BJ (cell line): ENCODE data around the gene TSPAN6. TPM values are rescaled to one million over a fixed set of nuclear protein-coding genes. Genes with fewer than 3 reads are reported as not detected.

Experiments used
- CTCF ChIA-PET: fragments of 350-600 bp; formaldehyde crosslinking; extraction: SDS; loops from one replicate; lab custom pipeline; 2021; ENCODE audit warnings: antibody characterized with exemption, inconsistent platforms; lab: Yijun Ruan, JAX
- POLR2A ChIA-PET: fragments of 300-600 bp; sonication (Branson Sonifier 250); formaldehyde crosslinking; extraction: SDS; loops from one replicate; lab custom pipeline; 2021; ENCODE audit warnings: antibody characterized with exemption; lab: Charles Lee
- DNase-seq: peaks from one replicate; pipeline ENCODE4 v3.0.0-alpha.2; 2011; ENCODE audit warnings: low read depth
- H3K27me3 ChIP-seq: 2 replicates; pipeline ENCODE4 v1.6.0; 2011; ENCODE audit warnings: low read length; ENCODE audit not compliant: control insufficient read depth, insufficient read depth
- H3K36me3 ChIP-seq: 2 replicates; pipeline ENCODE4 v1.5.1; 2011; ENCODE audit warnings: low read length; ENCODE audit not compliant: control insufficient read depth, insufficient read depth
- H3K4me3 ChIP-seq: 2 replicates; pipeline ENCODE4 v1.5.1; 2011; ENCODE audit warnings: low read depth, mild to moderate bottlenecking, control low read depth, low read length
- CTCF ChIP-seq: IDR thresholded peaks from 2 replicates; pipeline ENCODE4 v1.5.1; 2011; ENCODE audit warnings: low read depth, mild to moderate bottlenecking, control low read depth, inconsistent platforms, low read length, moderate library complexity; ENCODE audit not compliant: insufficient read depth
- polyA plus RNA-seq: library from polyadenylated mRNA; depleted of rRNA; stranded (reverse); fragments of >200 nt; gene quantifications from 2 replicates; pipeline ENCODE4 v1.2.3, GENCODE V29; 2011

TSPAN6 gene
- polyA plus RNA-seq, 1 experiment = 8.8 TPM

GRCh38 chrX:100625985-100626491 lies 10.6 kb downstream of the TSPAN6 start:
- H3K27me3 ChIP-seq = no peaks in the 10 kb centered on the region
- POLR2A ChIA-PET = no interaction called here
- no peak overlapping the region for H3K4me3 ChIP-seq
- no peaks in the 10 kb centered on the region for H3K36me3 ChIP-seq
- no peak for TF ChIP-seq CTCF
- CTCF ChIA-PET = interaction anchor here (1.1 to 1.6 kb wide), 2 partner anchors 10 to 11 kb away, joined by 4 to 5 read pairs; partner anchors contain the start of gene TSPAN6
- no peak for DNase-seq

- CTCF ChIA-PET = no interaction called here
- POLR2A ChIA-PET = no interaction called here
- Histone ChIP-seq H3K4me3 (no peak overlapping the region), H3K36me3 (no peaks in the 10 kb centered on the region), H3K27me3 (no peaks in the 10 kb centered on the region)
- DNase-seq = no peak
- TF ChIP-seq CTCF = no peak
These were observed 13.6 kb downstream of the TSPAN6 start for GRCh38 chrX:100623001-100623400.

GRCh38 chrX:100615005-100615404 lies 21.6 kb downstream of the TSPAN6 start:
- Histone ChIP-seq H3K36me3 (no peaks in the 10 kb centered on the region), H3K4me3 (no peak overlapping the region), H3K27me3 (no peaks in the 10 kb centered on the region)
- peak; percentile 63 for TF ChIP-seq CTCF
- POLR2A ChIA-PET = no interaction called here
- DNase-seq = peak; percentile 17
- CTCF ChIA-PET = interaction anchor here (0.6 to 2.6 kb wide), 16 partner anchors 9 to 154 kb away, joined by 3 to 18 read pairs (median 5); partner anchors contain the start of gene TSPAN6

- TF ChIP-seq CTCF = no peak
- POLR2A ChIA-PET = no interaction called here
- Histone ChIP-seq H3K36me3 (no peaks in the 10 kb centered on the region), H3K4me3 (no peak overlapping the region), H3K27me3 (no peaks in the 10 kb centered on the region)
- CTCF ChIA-PET = no interaction called here
- DNase-seq = no peak
These were observed 24.7 kb downstream of the TSPAN6 start for GRCh38 chrX:100611951-100612350.

- Histone ChIP-seq H3K27me3 (no peaks in the 10 kb centered on the region), H3K36me3 (no peaks in the 10 kb centered on the region), H3K4me3 (no peak overlapping the region)
- no peak for DNase-seq
- ChIA-PET CTCF (interaction anchor here (1.0 to 1.7 kb wide), 2 partner anchors 61 to 76 kb away, joined by 3 to 5 read pairs; no protein-coding TSS in a partner anchor), POLR2A (no interaction called here)
- no peak for TF ChIP-seq CTCF
These were observed 27.0 kb downstream of the TSPAN6 start for GRCh38 chrX:100609591-100609990.
